Measurements from ENCODE around the gene STAT4. TPM values are rescaled to one million over a fixed set of nuclear protein-coding genes. Genes with fewer than 3 reads are reported as not detected.
A peak's percentile ranks its signal among the peaks of the same experiment; 100 is the strongest.

Gene STAT4
- total RNA-seq, 1 experiment from 2014 or later: 0.44 TPM

DNA sequence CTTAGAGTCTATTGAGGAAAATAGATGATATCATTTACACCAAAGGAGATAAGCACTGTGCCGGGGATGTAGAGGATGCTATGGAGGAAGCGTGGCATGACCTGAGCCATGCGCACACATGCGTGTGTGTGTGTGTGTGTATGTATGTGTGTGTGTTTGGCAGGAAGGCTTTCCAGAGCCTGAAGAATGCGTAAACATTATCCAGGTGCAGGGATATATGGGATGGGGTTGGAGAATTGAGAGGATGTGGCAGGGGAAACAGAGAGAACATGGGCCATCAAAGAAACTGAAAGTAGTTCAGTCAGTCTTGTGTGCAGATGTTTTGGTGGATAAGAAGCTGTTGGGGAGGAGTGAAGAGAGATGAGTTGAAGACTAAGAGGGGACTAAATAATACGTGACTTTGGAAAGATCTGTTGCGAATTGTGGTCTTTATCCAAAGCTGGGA lies 127.5 kb downstream of the STAT4 start (continued):
- TF ChIP-seq SMAD3 (CRISPR knock-in tag; IDR thresholded peaks at IDR 0.05; ENCODE audit: borderline replicate concordance) (no peak), EMX1 (CRISPR knock-in tag; IDR thresholded peaks at IDR 0.05) (no peak), NR2C2 (CRISPR knock-in tag; IDR thresholded peaks at IDR 0.05) (no peak), ZNF317 (CRISPR knock-in tag; IDR thresholded peaks at IDR 0.05; ENCODE audit: borderline replicate concordance, low read depth) (no peak)
- TF ChIP-seq, protein P1, sequence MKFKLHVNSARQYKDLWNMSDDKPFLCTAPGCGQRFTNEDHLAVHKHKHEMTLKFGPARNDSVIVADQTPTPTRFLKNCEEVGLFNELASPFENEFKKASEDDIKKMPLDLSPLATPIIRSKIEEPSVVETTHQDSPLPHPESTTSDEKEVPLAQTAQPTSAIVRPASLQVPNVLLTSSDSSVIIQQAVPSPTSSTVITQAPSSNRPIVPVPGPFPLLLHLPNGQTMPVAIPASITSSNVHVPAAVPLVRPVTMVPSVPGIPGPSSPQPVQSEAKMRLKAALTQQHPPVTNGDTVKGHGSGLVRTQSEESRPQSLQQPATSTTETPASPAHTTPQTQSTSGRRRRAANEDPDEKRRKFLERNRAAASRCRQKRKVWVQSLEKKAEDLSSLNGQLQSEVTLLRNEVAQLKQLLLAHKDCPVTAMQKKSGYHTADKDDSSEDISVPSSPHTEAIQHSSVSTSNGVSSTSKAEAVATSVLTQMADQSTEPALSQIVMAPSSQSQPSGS (CRISPR knock-in tag; IDR thresholded peaks at IDR 0.05; ENCODE audit: borderline replicate concordance, low read depth): no peak

DNA sequence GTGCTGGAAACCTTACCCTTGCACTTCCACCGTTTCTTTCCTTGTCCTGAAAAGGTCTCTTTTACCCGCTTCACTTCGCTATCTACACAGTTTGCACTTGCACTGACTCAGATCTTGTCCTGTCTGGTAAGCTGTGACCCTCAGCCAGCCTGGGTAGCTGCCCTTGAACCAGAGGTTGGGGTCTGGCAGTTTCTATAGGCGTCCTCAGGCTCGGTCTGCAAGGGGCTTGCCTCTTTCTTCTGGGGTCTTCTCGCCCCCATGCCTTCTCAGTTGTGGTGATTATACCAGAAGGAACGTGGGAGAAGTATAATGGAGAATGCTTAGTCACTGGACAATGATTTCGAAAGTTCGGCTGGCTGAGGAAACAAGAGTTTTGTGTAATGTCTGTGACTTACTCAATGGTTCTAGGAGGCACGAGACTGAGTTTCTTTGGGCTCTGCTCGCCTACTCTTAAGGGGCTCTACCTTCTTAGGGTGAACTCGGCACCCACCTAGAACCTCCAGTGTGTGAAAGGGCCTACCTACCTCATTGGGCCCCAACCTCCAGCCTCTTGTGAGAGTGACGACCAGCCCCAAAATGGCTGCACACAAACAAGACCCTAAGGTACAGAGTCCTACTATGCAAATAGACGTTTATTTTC lies 129.9 kb downstream of the STAT4 start:
- Mint-ChIP-seq H3K9me3 (no peaks in the 10 kb centered on the region), H3K27ac (no peak overlapping the region), H3K4me3 (no peak overlapping the region), H3K36me3 (no peaks in the 10 kb centered on the region), H3K27me3 (ENCODE audit: low read depth) (peaks cover 11% of the 10 kb centered on the region; the same call in 1 of the 2 replicates), H3K4me1 (no peaks in the 10 kb centered on the region)
- TF ChIP-seq, protein P2, sequence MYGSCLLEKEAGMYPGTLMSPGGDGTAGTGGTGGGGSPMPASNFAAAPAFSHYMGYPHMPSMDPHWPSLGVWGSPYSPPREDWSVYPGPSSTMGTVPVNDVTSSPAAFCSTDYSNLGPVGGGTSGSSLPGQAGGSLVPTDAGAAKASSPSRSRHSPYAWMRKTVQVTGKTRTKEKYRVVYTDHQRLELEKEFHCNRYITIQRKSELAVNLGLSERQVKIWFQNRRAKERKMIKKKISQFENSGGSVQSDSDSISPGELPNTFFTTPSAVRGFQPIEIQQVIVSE (CRISPR knock-in tag; IDR thresholded peaks at IDR 0.05; ENCODE audit: borderline replicate concordance): no peak
- no peak for TF ChIP-seq SOX15 (CRISPR knock-in tag; IDR thresholded peaks at IDR 0.05)
- ATAC-seq: peak; percentile 23
- CTCF ChIA-PET: interaction anchor here (0.6 to 1.2 kb wide), 2 partner anchors 32 to 170 kb away, joined by 3 read pairs; no protein-coding TSS in a partner anchor
- no peak for DNase-seq (ENCODE audit: low spot score)
- POLR2A ChIA-PET: no interaction called here

DNA sequence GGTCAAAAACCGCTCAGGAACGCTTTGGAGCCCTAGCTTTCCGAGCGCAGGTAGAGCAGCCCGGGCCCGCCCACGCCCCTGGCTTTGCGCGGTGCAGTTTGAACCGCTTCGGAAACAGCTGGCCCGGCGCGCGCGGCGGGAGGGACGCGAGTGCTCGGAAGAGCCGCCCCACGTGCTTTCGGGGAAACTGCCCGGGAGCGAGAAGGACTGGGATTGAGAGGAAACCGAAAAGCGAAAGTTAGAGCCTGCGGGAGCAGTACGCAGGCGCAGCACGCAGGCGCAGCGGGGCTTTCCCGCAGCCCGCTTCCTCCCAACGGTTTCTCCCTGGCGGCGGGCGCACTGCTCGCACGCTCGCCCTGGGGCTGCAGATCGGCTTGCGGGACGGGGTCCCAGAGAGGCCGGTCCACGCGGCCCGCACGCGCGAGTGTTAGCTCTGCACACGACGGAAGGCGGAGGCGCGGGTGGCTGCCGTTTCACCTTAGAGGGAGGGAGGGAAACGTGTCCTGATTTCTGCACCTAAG lies 130.5 kb downstream of the STAT4 start:
- H3K4me3 Mint-ChIP-seq: no peak overlapping the region
- H3K27ac Mint-ChIP-seq: no peak overlapping the region
- peaks cover 11% of the 10 kb centered on the region; the same call in 1 of the 2 replicates for H3K27me3 Mint-ChIP-seq (ENCODE audit: low read depth)
- peak; percentile 94 for DNase-seq (ENCODE audit: low spot score)
- no peaks in the 10 kb centered on the region for H3K36me3 Mint-ChIP-seq
- POLR2A ChIA-PET: interaction anchor here (0.9 kb wide), 1 partner anchor 139 kb away, joined by 5 read pairs; no protein-coding TSS in a partner anchor
- CTCF ChIA-PET: interaction anchor here (0.6 to 1.2 kb wide), 2 partner anchors 32 to 169 kb away, joined by 3 read pairs; no protein-coding TSS in a partner anchor
- H3K9me3 Mint-ChIP-seq: no peaks in the 10 kb centered on the region; the same call in 1 of the 2 replicates
- peak; percentile 96 for ATAC-seq
- no peaks in the 10 kb centered on the region for H3K4me1 Mint-ChIP-seq
- TF ChIP-seq PRRX2 (CRISPR knock-in tag; IDR thresholded peaks at IDR 0.05) (no peak), CREB1 (CRISPR knock-in tag; IDR thresholded peaks at IDR 0.05) (peak; percentile 87), ZNF263 (CRISPR knock-in tag; IDR thresholded peaks at IDR 0.05; ENCODE audit: low read depth) (0 out of 2 replicates have a peak, but pooled peaks have one; percentile 55), ZNF317 (CRISPR knock-in tag; IDR thresholded peaks at IDR 0.05; ENCODE audit: borderline replicate concordance, low read depth) (peak; percentile 67; the same call in 1 of the 2 replicates), EMX1 (CRISPR knock-in tag; IDR thresholded peaks at IDR 0.05) (no peak), NR1H2 (CRISPR knock-in tag; IDR thresholded peaks at IDR 0.05) (peak; percentile 63; the same call in 1 of the 2 replicates), FOXJ3 (CRISPR knock-in tag; IDR thresholded peaks at IDR 0.05; ENCODE audit: borderline replicate concordance) (peak; percentile 59; the same call in 1 of the 2 replicates), ETV6 (CRISPR knock-in tag; IDR thresholded peaks at IDR 0.05) (peak; percentile 97), NFE2L1 (CRISPR knock-in tag; IDR thresholded peaks at IDR 0.05) (peak; percentile 97), JUN (CRISPR knock-in tag; IDR thresholded peaks at IDR 0.05) (peak; percentile 89; the same call in 1 of the 2 replicates), GTF2I (CRISPR knock-in tag; conservative IDR thresholded peaks at IDR 0.05) (no peak), SP1 (CRISPR knock-in tag; conservative IDR thresholded peaks at IDR 0.05) (peak; percentile 95)
- TF ChIP-seq, protein P3, sequence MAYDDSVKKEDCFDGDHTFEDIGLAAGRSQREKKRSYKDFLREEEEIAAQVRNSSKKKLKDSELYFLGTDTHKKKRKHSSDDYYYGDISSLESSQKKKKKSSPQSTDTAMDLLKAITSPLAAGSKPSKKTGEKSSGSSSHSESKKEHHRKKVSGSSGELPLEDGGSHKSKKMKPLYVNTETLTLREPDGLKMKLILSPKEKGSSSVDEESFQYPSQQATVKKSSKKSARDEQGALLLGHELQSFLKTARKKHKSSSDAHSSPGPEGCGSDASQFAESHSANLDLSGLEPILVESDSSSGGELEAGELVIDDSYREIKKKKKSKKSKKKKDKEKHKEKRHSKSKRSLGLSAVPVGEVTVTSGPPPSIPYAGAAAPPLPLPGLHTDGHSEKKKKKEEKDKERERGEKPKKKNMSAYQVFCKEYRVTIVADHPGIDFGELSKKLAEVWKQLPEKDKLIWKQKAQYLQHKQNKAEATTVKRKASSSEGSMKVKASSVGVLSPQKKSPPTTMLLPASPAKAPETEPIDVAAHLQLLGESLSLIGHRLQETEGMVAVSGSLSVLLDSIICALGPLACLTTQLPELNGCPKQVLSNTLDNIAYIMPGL (CRISPR knock-in tag; IDR thresholded peaks at IDR 0.05): peak; percentile 86
- TF ChIP-seq, protein P4, sequence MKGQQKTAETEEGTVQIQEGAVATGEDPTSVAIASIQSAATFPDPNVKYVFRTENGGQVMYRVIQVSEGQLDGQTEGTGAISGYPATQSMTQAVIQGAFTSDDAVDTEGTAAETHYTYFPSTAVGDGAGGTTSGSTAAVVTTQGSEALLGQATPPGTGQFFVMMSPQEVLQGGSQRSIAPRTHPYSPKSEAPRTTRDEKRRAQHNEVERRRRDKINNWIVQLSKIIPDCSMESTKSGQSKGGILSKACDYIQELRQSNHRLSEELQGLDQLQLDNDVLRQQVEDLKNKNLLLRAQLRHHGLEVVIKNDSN (CRISPR knock-in tag; IDR thresholded peaks at IDR 0.05): peak; percentile 94
- TF ChIP-seq, protein P5, sequence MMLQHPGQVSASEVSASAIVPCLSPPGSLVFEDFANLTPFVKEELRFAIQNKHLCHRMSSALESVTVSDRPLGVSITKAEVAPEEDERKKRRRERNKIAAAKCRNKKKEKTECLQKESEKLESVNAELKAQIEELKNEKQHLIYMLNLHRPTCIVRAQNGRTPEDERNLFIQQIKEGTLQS (CRISPR knock-in tag; conservative IDR thresholded peaks at IDR 0.05): no peak
- TF ChIP-seq, protein P6, sequence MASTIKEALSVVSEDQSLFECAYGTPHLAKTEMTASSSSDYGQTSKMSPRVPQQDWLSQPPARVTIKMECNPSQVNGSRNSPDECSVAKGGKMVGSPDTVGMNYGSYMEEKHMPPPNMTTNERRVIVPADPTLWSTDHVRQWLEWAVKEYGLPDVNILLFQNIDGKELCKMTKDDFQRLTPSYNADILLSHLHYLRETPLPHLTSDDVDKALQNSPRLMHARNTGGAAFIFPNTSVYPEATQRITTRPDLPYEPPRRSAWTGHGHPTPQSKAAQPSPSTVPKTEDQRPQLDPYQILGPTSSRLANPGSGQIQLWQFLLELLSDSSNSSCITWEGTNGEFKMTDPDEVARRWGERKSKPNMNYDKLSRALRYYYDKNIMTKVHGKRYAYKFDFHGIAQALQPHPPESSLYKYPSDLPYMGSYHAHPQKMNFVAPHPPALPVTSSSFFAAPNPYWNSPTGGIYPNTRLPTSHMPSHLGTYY (CRISPR knock-in tag; IDR thresholded peaks at IDR 0.05): no peak
- TF ChIP-seq, protein P7, sequence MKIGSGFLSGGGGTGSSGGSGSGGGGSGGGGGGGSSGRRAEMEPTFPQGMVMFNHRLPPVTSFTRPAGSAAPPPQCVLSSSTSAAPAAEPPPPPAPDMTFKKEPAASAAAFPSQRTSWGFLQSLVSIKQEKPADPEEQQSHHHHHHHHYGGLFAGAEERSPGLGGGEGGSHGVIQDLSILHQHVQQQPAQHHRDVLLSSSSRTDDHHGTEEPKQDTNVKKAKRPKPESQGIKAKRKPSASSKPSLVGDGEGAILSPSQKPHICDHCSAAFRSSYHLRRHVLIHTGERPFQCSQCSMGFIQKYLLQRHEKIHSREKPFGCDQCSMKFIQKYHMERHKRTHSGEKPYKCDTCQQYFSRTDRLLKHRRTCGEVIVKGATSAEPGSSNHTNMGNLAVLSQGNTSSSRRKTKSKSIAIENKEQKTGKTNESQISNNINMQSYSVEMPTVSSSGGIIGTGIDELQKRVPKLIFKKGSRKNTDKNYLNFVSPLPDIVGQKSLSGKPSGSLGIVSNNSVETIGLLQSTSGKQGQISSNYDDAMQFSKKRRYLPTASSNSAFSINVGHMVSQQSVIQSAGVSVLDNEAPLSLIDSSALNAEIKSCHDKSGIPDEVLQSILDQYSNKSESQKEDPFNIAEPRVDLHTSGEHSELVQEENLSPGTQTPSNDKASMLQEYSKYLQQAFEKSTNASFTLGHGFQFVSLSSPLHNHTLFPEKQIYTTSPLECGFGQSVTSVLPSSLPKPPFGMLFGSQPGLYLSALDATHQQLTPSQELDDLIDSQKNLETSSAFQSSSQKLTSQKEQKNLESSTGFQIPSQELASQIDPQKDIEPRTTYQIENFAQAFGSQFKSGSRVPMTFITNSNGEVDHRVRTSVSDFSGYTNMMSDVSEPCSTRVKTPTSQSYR (CRISPR knock-in tag; IDR thresholded peaks at IDR 0.05): peak; percentile 72; the same call in 1 of the 2 replicates
